ENCODE results near the gene IRF2BP2. TPM values are rescaled to one million over a fixed set of nuclear protein-coding genes. Genes with fewer than 3 reads are reported as not detected.
A peak's percentile ranks its signal among the peaks of the same experiment; 100 is the strongest.

The IRF2BP2 gene
- 100 to 1,000 TPM in 3 of 6 donors, 10 to 100 TPM in 3; 83.8 to 157 (median 116) TPM for total RNA-seq

- Histone ChIP-seq H3K27ac (peak within 1 kb of the TSS; percentile 99 to 100 (median 99)), H3K4me3 (peak within 1 kb of the TSS; percentile 47 to 78 (median 68)), H3K9me3 (no peaks in the 10 kb centered on the region), H3K27me3 (no peaks in the 10 kb centered on the region), H3K4me1 (peaks cover 39 to 57% (median 44%) of the 10 kb centered on the region in 4 donors), H3K36me3 (peaks cover 0 to 20% (median 6%) of the 10 kb centered on the region in 4 donors)
- peak; percentile 72 to 96 for TF ChIP-seq POLR2AphosphoS5 (IDR thresholded peaks at IDR 0.05)
- peak in 3 of 4 donors; percentile 65 to 89 (median 80) for TF ChIP-seq POLR2A (IDR thresholded peaks at IDR 0.05)
- TF ChIP-seq CTCF (IDR thresholded peaks at IDR 0.05) = peak in 2 of 6 experiments; percentile 7 to 22
- peak in 1 of 4 donors; percentile 26 for TF ChIP-seq EP300 (IDR thresholded peaks at IDR 0.05)
- peak; percentile 86 to 97 for DNase-seq
- WGBS, 2 donors = 0 to 1% methylated on average over 21 to 35 of the region's 62 CpGs
- ATAC-seq (ENCODE audit: low FRiP score in 2 of 2) = peak; percentile 47 to 65
Measured at GRCh38 chr1:234610061-234610665, at the start of gene IRF2BP2. Gene IRF2BP2, minus strand, starts transcription at chr1:234610178. Its CDS starts 684 bp downstream, at chr1:234609494.

- TF ChIP-seq POLR2AphosphoS5 (IDR thresholded peaks at IDR 0.05) (no peak), POLR2A (IDR thresholded peaks at IDR 0.05) (no peak)
- ATAC-seq (ENCODE audit: low FRiP score in 2 of 2) = peak in 1 of 2 donors; percentile 75
- WGBS, 2 donors = 92 to 93% methylated on average over 8 to 9 of the region's 9 CpGs
Measured at GRCh38 chr1:234659538-234659937, 49.6 kb upstream of the IRF2BP2 start.

DNA sequence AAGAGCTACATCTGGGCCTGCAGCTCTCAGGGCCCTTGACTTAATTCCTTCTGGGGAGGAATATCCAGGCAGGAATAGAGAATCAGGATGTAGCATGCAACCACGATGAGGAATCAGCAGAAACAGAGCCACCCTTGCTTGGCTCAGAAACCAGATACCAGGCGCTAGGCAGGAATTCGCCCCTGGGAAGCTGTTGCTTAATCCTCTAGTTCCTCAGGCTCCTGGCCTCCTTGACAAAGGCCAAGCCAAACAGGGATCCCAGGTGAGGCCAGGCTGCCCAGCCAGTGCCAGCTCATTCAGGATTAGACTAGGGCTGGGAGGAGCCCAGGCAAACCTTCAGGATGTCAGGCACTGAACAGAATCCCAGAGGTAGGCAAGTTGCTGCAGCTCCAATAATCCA, 48.2 kb upstream of the IRF2BP2 start:
- Histone ChIP-seq H3K4me1 (peaks cover 12 to 18% (median 17%) of the 10 kb centered on the region in 4 donors), H3K27me3 (no peaks in the 10 kb centered on the region), H3K4me3 (no peak overlapping the region), H3K36me3 (no peaks in the 10 kb centered on the region), H3K27ac (peak overlapping the region; percentile 6 to 76 (median 56)), H3K9me3 (no peaks in the 10 kb centered on the region)
- ATAC-seq (ENCODE audit: low FRiP score in 2 of 2) = peak in 1 of 2 donors; percentile 4
- TF ChIP-seq CTCF (IDR thresholded peaks at IDR 0.05) (no peak), POLR2A (IDR thresholded peaks at IDR 0.05) (no peak), EP300 (IDR thresholded peaks at IDR 0.05) (no peak), POLR2AphosphoS5 (IDR thresholded peaks at IDR 0.05) (no peak)
- WGBS, 2 donors = 43% methylated on average over 3 of the region's 3 CpGs; no CpG with 5 or more reads in 1 of the 2 donors
- DNase-seq = peak in 1 of 2 donors; percentile 73

More at GRCh38 chr1:234659538-234659937, 49.6 kb upstream of the IRF2BP2 start:
- H3K27ac ChIP-seq = no peak overlapping the region
- H3K4me1 ChIP-seq = peaks cover 12 to 18% (median 17%) of the 10 kb centered on the region in 4 donors
- H3K9me3 ChIP-seq = no peaks in the 10 kb centered on the region
- H3K4me3 ChIP-seq = no peak overlapping the region
- H3K36me3 ChIP-seq = no peaks in the 10 kb centered on the region
- DNase-seq = peak in 1 of 2 donors; percentile 6
- no peaks in the 10 kb centered on the region for H3K27me3 ChIP-seq

GRCh38 chr1:234656944-234657654, 47.1 kb upstream of the IRF2BP2 start:
- H3K9me3 ChIP-seq = no peaks in the 10 kb centered on the region
- H3K36me3 ChIP-seq = no peaks in the 10 kb centered on the region
- no peak overlapping the region for H3K4me3 ChIP-seq
- H3K27me3 ChIP-seq = no peaks in the 10 kb centered on the region
- peak in 1 of 2 donors; percentile 11 for DNase-seq
- peaks cover 12 to 18% (median 17%) of the 10 kb centered on the region in 4 donors for H3K4me1 ChIP-seq
- peak overlapping the region; percentile 6 to 76 (median 56) for H3K27ac ChIP-seq
- peak; percentile 85 to 88 for ATAC-seq (ENCODE audit: low FRiP score in 2 of 2)
- TF ChIP-seq EP300 (IDR thresholded peaks at IDR 0.05) = peak in 2 of 4 donors; percentile 0 to 1
- TF ChIP-seq POLR2A (IDR thresholded peaks at IDR 0.05) = peak in 1 of 4 donors; percentile 39
- TF ChIP-seq CTCF (IDR thresholded peaks at IDR 0.05) = no peak
- TF ChIP-seq POLR2AphosphoS5 (IDR thresholded peaks at IDR 0.05) = peak in 1 of 2 donors; percentile 38
- 60 to 62% methylated on average over 12 of the region's 12 CpGs for WGBS, 2 donors
